Mammary epithelial cell (primary cell): Measurements from ENCODE around the gene FHIT.

Experiments used
- CTCF ChIP-seq, 2 donors: IDR thresholded peaks in 1 of 2; conservative IDR thresholded peaks in 1 of 2; 2 replicates each; pipeline ENCODE4 v1.5.1; 2011 to 2012; ENCODE audit warnings: inconsistent platforms in 2 of 2, low read length in 2 of 2, mild to moderate bottlenecking in 2 of 2, control low read depth in 1 of 2, low read depth in 1 of 2; ENCODE audit not compliant: insufficient read depth in 1 of 2; ENCODE audit errors: extremely low read depth in 1 of 2
- EZH2 ChIP-seq: IDR thresholded peaks from 2 replicates; pipeline ENCODE4 v1.6.1; 2012; ENCODE audit warnings: low read length, inconsistent platforms, borderline replicate concordance

- TF ChIP-seq CTCF (conservative IDR thresholded peaks at IDR 0.05 in 1 of 2, IDR thresholded peaks at IDR 0.05 in 1 of 2; ENCODE audit: extremely low read depth in 1 of 2, insufficient read depth in 1 of 2, low read depth in 1 of 2, low read length in 2 of 2) (no peak), EZH2 (no peak)
Observed at GRCh38 chr3:60142009-60142408, 1109.2 kb downstream of the FHIT start.
